Stimulated activated CD8-positive, alpha-beta memory T cell treated with anti-CD3 and anti-CD28 coated beads, Interleukin-15, amount 100 ng/mL, for 24 hours (primary cell): ENCODE data around the gene HEATR1.
"Not testable (repeated sequence)": the region's sequence is repeated elsewhere in the genome, so short reads cannot be mapped to it uniquely, and the experiment has no call there.

ENCODE experiments used
- DNase-seq: peaks from one replicate; pipeline ENCODE4 v3.0.0-alpha.2; 2020; ENCODE audit warnings: low read depth

Gene HEATR1

GRCh38 chr1:236603991-236604904, at the start of gene HEATR1:
Gene HEATR1 (minus strand): TSS chr1:236604516. CDS start chr1:236604095, 421 bp downstream.
- peak; percentile 69 for DNase-seq

- DNase-seq, result no peak
These were observed 40.8 kb upstream of the HEATR1 start for GRCh38 chr1:236645016-236645680.

- no peak for DNase-seq
These were observed 38.4 kb upstream of the HEATR1 start for GRCh38 chr1:236642763-236643162.

- no peak for DNase-seq
These were observed 35.4 kb upstream of the HEATR1 start for GRCh38 chr1:236639686-236640085.

- DNase-seq, result no peak
These were observed 34.6 kb upstream of the HEATR1 start for GRCh38 chr1:236638945-236639344.

- no peak for DNase-seq
These were observed 31.7 kb upstream of the HEATR1 start for GRCh38 chr1:236636017-236636416.

- DNase-seq, result no peak
These were observed 23.6 kb upstream of the HEATR1 start for GRCh38 chr1:236627727-236628408.

GRCh38 chr1:236623371-236624166, 19.3 kb upstream of the HEATR1 start:
- DNase-seq, result no peak

GRCh38 chr1:236622407-236622806, 18.1 kb upstream of the HEATR1 start:
- no peak for DNase-seq

GRCh38 chr1:236619398-236619797, 15.1 kb upstream of the HEATR1 start:
- DNase-seq, result no peak

- DNase-seq, result no peak
These were observed 14.2 kb upstream of the HEATR1 start for GRCh38 chr1:236618507-236618906.

- DNase-seq, result no peak
These were observed 11.3 kb upstream of the HEATR1 start for GRCh38 chr1:236615399-236616148.

GRCh38 chr1:236612349-236612748, 8.0 kb upstream of the HEATR1 start:
- no peak for DNase-seq

- no peak for DNase-seq
These were observed 4.8 kb upstream of the HEATR1 start for GRCh38 chr1:236608930-236609726.

GRCh38 chr1:236607597-236607996, 3.3 kb upstream of the HEATR1 start:
- DNase-seq, result not testable (repeated sequence)

- no peak for DNase-seq
These were observed 840 bp upstream of the HEATR1 start for GRCh38 chr1:236604905-236605806.

GRCh38 chr1:236602171-236602570, 2.1 kb downstream of the HEATR1 start:
- DNase-seq, result no peak

GRCh38 chr1:236590553-236591150, 13.7 kb downstream of the HEATR1 start:
- DNase-seq, result no peak

- DNase-seq, result no peak
These were observed 14.8 kb downstream of the HEATR1 start for GRCh38 chr1:236589531-236589930.
